Measurements from ENCODE around the gene FHOD3. TPM values are rescaled to one million over a fixed set of nuclear protein-coding genes. Genes with fewer than 3 reads are reported as not detected.

The FHOD3 gene
- total and polyA plus RNA-seq, 11 donors = 109 to 532 (median 262) TPM

- intact Hi-C loops (cut with DNase I) = loop anchor here in 2 of 10 donors (10.0 kb wide), 2 partner anchors 56 to 64 kb away; no protein-coding TSS in a partner anchor
- no peaks in the 10 kb centered on the region for H3K9me3 ChIP-seq
- H3K36me3 ChIP-seq = peaks cover 0 to 7% (median 0%) of the 10 kb centered on the region in 9 donors
- 41 to 46% (median 43%) methylated on average over 2 of the region's 2 CpGs for WGBS, 4 donors
- TF ChIP-seq POLR2A (IDR thresholded peaks at IDR 0.05) (no peak), CTCF (IDR thresholded peaks at IDR 0.05) (peak in 1 of 12 donors; percentile 8)
- peaks cover 0 to 48% (median 12%) of the 10 kb centered on the region in 12 donors for H3K4me1 ChIP-seq
- ATAC-seq = no peak
- no peak overlapping the region for H3K27ac ChIP-seq
- no peaks in the 10 kb centered on the region for H3K27me3 ChIP-seq
- DNase-seq = no peak
- H3K4me3 ChIP-seq = no peak overlapping the region
Observed at GRCh38 chr18:36620788-36621187, 323.3 kb downstream of the FHOD3 start.

- H3K36me3 ChIP-seq = peaks cover 0 to 17% (median 0%) of the 10 kb centered on the region in 9 donors
- peak overlapping the region in 9 of 12 donors; percentile 5 to 76 (median 36) for H3K27ac ChIP-seq
- peaks cover 0 to 64% (median 16%) of the 10 kb centered on the region in 12 donors for H3K4me1 ChIP-seq
- ATAC-seq = peak; percentile 36 to 55 (median 39)
- 48 to 62% (median 54%) methylated on average over 5 of the region's 5 CpGs for WGBS, 4 donors
- no peak for DNase-seq
- H3K27me3 ChIP-seq = no peaks in the 10 kb centered on the region
- TF ChIP-seq CTCF (IDR thresholded peaks at IDR 0.05) (no peak), POLR2A (IDR thresholded peaks at IDR 0.05) (no peak)
- H3K4me3 ChIP-seq = no peak overlapping the region
- H3K9me3 ChIP-seq = no peaks in the 10 kb centered on the region
- intact Hi-C loops (cut with DNase I) = loop anchor here in 2 of 10 donors (10.0 kb wide), 2 partner anchors 58 to 62 kb away; no protein-coding TSS in a partner anchor
Observed at GRCh38 chr18:36622610-36623009, 325.1 kb downstream of the FHOD3 start.

GRCh38 chr18:36623091-36623490 is 325.6 kb downstream of the FHOD3 start:
- 34 to 45% (median 39%) methylated on average over 1 of the region's 1 CpG for WGBS, 4 donors
- DNase-seq (no peak), ATAC-seq (peak in 2 of 4 donors; percentile 8 to 41)
- Histone ChIP-seq H3K27ac (peak overlapping the region in 9 of 12 donors; percentile 5 to 76 (median 32)), H3K27me3 (no peaks in the 10 kb centered on the region), H3K36me3 (peaks cover 0 to 17% (median 0%) of the 10 kb centered on the region in 9 donors), H3K4me1 (peaks cover 0 to 69% (median 18%) of the 10 kb centered on the region in 12 donors), H3K9me3 (no peaks in the 10 kb centered on the region), H3K4me3 (no peak overlapping the region)
- no peak for TF ChIP-seq CTCF (IDR thresholded peaks at IDR 0.05)
- no peak for TF ChIP-seq POLR2A (IDR thresholded peaks at IDR 0.05)
- intact Hi-C loops (cut with DNase I) = loop anchor here in 2 of 10 donors (10.0 kb wide), 2 partner anchors 58 to 62 kb away; no protein-coding TSS in a partner anchor

GRCh38 chr18:36623681-36624190 is 326.2 kb downstream of the FHOD3 start:
- WGBS, 4 donors = 52 to 59% (median 55%) methylated on average over 4 of the region's 4 CpGs
- Histone ChIP-seq H3K4me1 (peaks cover 0 to 75% (median 23%) of the 10 kb centered on the region in 12 donors), H3K9me3 (no peaks in the 10 kb centered on the region), H3K4me3 (no peak overlapping the region), H3K27ac (peak overlapping the region in 8 of 12 donors; percentile 1 to 76 (median 52)), H3K36me3 (peaks cover 0 to 17% (median 0%) of the 10 kb centered on the region in 9 donors), H3K27me3 (no peaks in the 10 kb centered on the region)
- no peak for TF ChIP-seq CTCF (IDR thresholded peaks at IDR 0.05)
- TF ChIP-seq POLR2A (IDR thresholded peaks at IDR 0.05) = no peak
- DNase-seq = no peak
- ATAC-seq = no peak
- intact Hi-C loops (cut with DNase I) = loop anchor here in 2 of 10 donors (10.0 kb wide), 2 partner anchors 59 to 61 kb away; no protein-coding TSS in a partner anchor
